Measurements from ENCODE around the gene UGT1A6.

Gene UGT1A6

GRCh38 chr2:233819884-233820773 lies 127.4 kb downstream of the UGT1A6 start:
- no peak for DNase-seq (ENCODE audit: low read depth in 3 of 3)

GRCh38 chr2:233820774-233821105 lies 128.1 kb downstream of the UGT1A6 start:
- DNase-seq (ENCODE audit: low read depth in 3 of 3): no peak

- no peak for DNase-seq (ENCODE audit: low read depth in 3 of 3)
Observed at GRCh38 chr2:233821196-233821595, 128.5 kb downstream of the UGT1A6 start.

- DNase-seq (ENCODE audit: low read depth in 3 of 3): no peak
Observed at GRCh38 chr2:233821709-233822100, 129.0 kb downstream of the UGT1A6 start.

GRCh38 chr2:233822101-233822771 lies 129.5 kb downstream of the UGT1A6 start:
- no peak for DNase-seq (ENCODE audit: low read depth in 3 of 3)

Data from stimulated activated CD4-positive, alpha-beta T cell treated with anti-CD3 and anti-CD28 coated beads, TNF-alpha, amount 100 ng/mL, for 4 hours (primary cell).